Smooth muscle cell (in vitro differentiated cells): ENCODE results near the gene ETV6. TPM values are rescaled to one million over a fixed set of nuclear protein-coding genes. Genes with fewer than 3 reads are reported as not detected.

Experiments
- DNase-seq: peaks from one replicate; lab custom pipeline; 2025; ENCODE audit not compliant: unreplicated experiment; lab: John Stamatoyannopoulos, UW
- H2AFZ ChIP-seq: fragments of 200-600 bp; sonication (generic); 2 replicates; pipeline ENCODE4 v1.6.0; 2016; ENCODE audit warnings: antibody characterized with exemption, low read depth, mild to moderate bottlenecking
- H3F3A ChIP-seq: fragments of 200-600 bp; sonication (generic); 2 replicates; pipeline ENCODE4 v1.6.0; 2017; ENCODE audit warnings: antibody characterized with exemption, low read depth
- H3K27ac ChIP-seq: fragments of 200-600 bp; sonication (generic); 2 replicates; pipeline ENCODE4 v1.5.1; 2016; ENCODE audit warnings: low read depth, mild to moderate bottlenecking
- H3K27me3 ChIP-seq: fragments of 200-600 bp; sonication (generic); 2 replicates; pipeline ENCODE4 v1.6.1; 2016; ENCODE audit warnings: low read depth, mild to moderate bottlenecking
- H3K36me3 ChIP-seq: fragments of 200-600 bp; sonication (generic); 2 replicates; pipeline ENCODE4 v1.5.1; 2016; ENCODE audit warnings: low read depth
- H3K4me1 ChIP-seq: fragments of 200-600 bp; sonication (generic); 2 replicates; pipeline ENCODE4 v1.5.1; 2016; ENCODE audit warnings: low read depth
- H3K4me2 ChIP-seq: fragments of 200-600 bp; sonication (generic); 2 replicates; pipeline ENCODE4 v1.6.0; 2016; ENCODE audit warnings: mild to moderate bottlenecking
- H3K4me3 ChIP-seq: fragments of 200-600 bp; sonication (generic); 2 replicates; pipeline ENCODE4 v1.5.1; 2016; ENCODE audit warnings: mild to moderate bottlenecking
- H3K79me2 ChIP-seq: fragments of 200-600 bp; sonication (generic); 2 replicates; pipeline ENCODE4 v1.6.0; 2016; ENCODE audit warnings: low read depth, mild to moderate bottlenecking
- H3K9ac ChIP-seq: fragments of 200-600 bp; sonication (generic); 2 replicates; pipeline ENCODE4 v1.6.0; 2016; ENCODE audit warnings: low read depth
- H3K9me3 ChIP-seq: fragments of 200-600 bp; sonication (generic); replicated peaks from 2 replicates; pipeline ENCODE4 v1.5.1; 2016; ENCODE audit warnings: low read depth
- H4K20me1 ChIP-seq: fragments of 200-600 bp; sonication (generic); 2 replicates; pipeline ENCODE4 v1.6.0; 2016; ENCODE audit warnings: low read depth
- CTCF ChIP-seq: fragments of 200-600 bp; sonication (generic); IDR thresholded peaks from 2 replicates; pipeline ENCODE4 v1.5.1; 2017; ENCODE audit warnings: borderline replicate concordance, mild to moderate bottlenecking, antibody characterized with exemption; ENCODE audit not compliant: insufficient read depth, poor library complexity, severe bottlenecking
- WGBS: methylation state at CpG from one replicate; pipeline ENCODE4 v1.1.7; 2016; ENCODE audit warnings: low lambda C conversion rate; 5-methylcytosine and 5-hydroxymethylcytosine counted together
- polyA plus RNA-seq: library from polyadenylated mRNA; unstranded; fragments of >200 nt; fragmentation: Nextera tagmentation; extraction: Ambion mirVana; gene quantifications from 2 replicates; pipeline ENCODE4 v1.2.1, GENCODE V29; 2016
- total RNA-seq: library from RNA; depleted of rRNA; stranded (reverse); fragments of >200 nt; gene quantifications from 2 replicates; pipeline ENCODE4 v1.2.3, GENCODE V29; 2014

Gene ETV6
- total and polyA plus RNA-seq, 2 experiments from 2014 or later = 11.5 to 23.8 TPM

GRCh38 chr12:11633968-11634367, 15.5 kb upstream of the ETV6 start:
- Histone ChIP-seq H3K4me1 (no peaks in the 10 kb centered on the region), H3K27ac (no peak overlapping the region), H3K79me2 (no peaks in the 10 kb centered on the region), H3K4me3 (no peak overlapping the region), H3K9ac (no peak overlapping the region), H3K27me3 (no peaks in the 10 kb centered on the region), H3K9me3 (no peaks in the 10 kb centered on the region), H3K36me3 (no peaks in the 10 kb centered on the region), H3F3A (no peaks in the 10 kb centered on the region), H4K20me1 (no peaks in the 10 kb centered on the region), H2AFZ (no peak overlapping the region), H3K4me2 (peak overlapping the region; percentile 65)
- no peak for TF ChIP-seq CTCF
- DNase-seq = no peak
- 36% methylated on average over 4 of the region's 6 CpGs for WGBS

- Histone ChIP-seq H3K27ac (no peak overlapping the region), H3K4me2 (no peak overlapping the region), H3K36me3 (no peaks in the 10 kb centered on the region), H3K9me3 (no peaks in the 10 kb centered on the region), H2AFZ (no peak overlapping the region), H3K9ac (no peak overlapping the region), H3K4me1 (no peaks in the 10 kb centered on the region), H3K4me3 (no peak overlapping the region), H3K79me2 (no peaks in the 10 kb centered on the region), H3K27me3 (no peaks in the 10 kb centered on the region), H3F3A (no peaks in the 10 kb centered on the region), H4K20me1 (no peaks in the 10 kb centered on the region)
- DNase-seq = no peak
- 85% methylated on average over 2 of the region's 2 CpGs for WGBS
- TF ChIP-seq CTCF = no peak
Measured at GRCh38 chr12:11635341-11635740, 14.1 kb upstream of the ETV6 start.

- H3K36me3 ChIP-seq = no peaks in the 10 kb centered on the region
- no peak overlapping the region for H3K4me2 ChIP-seq
- no peaks in the 10 kb centered on the region for H3K79me2 ChIP-seq
- DNase-seq = no peak
- no peak overlapping the region for H3K4me3 ChIP-seq
- 97% methylated on average over 3 of the region's 3 CpGs for WGBS
- H3K27ac ChIP-seq = no peak overlapping the region
- H2AFZ ChIP-seq = no peak overlapping the region
- no peaks in the 10 kb centered on the region for H3K9me3 ChIP-seq
- no peaks in the 10 kb centered on the region for H4K20me1 ChIP-seq
- no peak overlapping the region for H3K9ac ChIP-seq
- no peaks in the 10 kb centered on the region for H3K27me3 ChIP-seq
- no peak for TF ChIP-seq CTCF
- H3F3A ChIP-seq = no peaks in the 10 kb centered on the region
- no peaks in the 10 kb centered on the region for H3K4me1 ChIP-seq
Measured at GRCh38 chr12:11638315-11638916, 11.1 kb upstream of the ETV6 start.

- Histone ChIP-seq H3K9ac (no peak overlapping the region), H3K9me3 (no peaks in the 10 kb centered on the region), H3K4me1 (no peaks in the 10 kb centered on the region), H3K4me2 (no peak overlapping the region), H3K79me2 (no peaks in the 10 kb centered on the region), H2AFZ (no peak overlapping the region), H3F3A (no peaks in the 10 kb centered on the region), H4K20me1 (no peaks in the 10 kb centered on the region), H3K36me3 (no peaks in the 10 kb centered on the region), H3K27me3 (no peaks in the 10 kb centered on the region), H3K27ac (no peak overlapping the region), H3K4me3 (no peak overlapping the region)
- TF ChIP-seq CTCF = no peak
- WGBS = 96% methylated on average over 5 of the region's 5 CpGs
- no peak for DNase-seq
Measured at GRCh38 chr12:11639454-11639853, 10.0 kb upstream of the ETV6 start.
